ENCODE data around the gene RUBCNL.

DNA sequence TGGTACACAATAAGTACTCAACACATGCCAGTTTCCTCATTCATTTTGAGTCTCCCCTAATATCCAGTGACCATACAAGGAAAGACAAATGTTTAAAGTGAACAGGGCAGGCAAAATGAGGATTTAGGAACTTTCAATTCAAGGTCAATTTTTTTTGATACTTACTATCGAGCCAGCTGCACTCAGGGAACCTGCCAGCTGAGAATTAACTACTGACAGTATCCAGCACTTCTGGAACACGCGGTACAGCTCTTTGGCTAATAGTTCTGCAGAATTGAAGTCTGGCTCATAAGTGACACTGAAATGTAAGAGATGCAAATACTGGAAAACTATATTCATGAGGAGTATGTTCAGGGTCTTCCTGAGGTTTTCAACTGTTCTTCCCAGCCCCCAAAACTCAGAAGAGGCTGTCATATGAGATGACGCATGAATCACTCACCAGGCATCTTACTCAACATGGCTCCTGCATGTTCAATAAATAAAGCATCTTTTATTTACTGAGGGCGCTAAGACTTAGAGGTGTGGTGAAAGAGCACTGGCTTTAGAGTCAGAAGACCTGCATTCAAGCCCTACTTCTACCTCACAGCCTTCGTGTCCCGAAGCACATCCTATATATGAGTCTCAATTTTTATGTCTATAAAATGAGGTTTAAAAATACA lies 25.6 kb downstream of the RUBCNL start:
- TF ChIP-seq, protein P1, sequence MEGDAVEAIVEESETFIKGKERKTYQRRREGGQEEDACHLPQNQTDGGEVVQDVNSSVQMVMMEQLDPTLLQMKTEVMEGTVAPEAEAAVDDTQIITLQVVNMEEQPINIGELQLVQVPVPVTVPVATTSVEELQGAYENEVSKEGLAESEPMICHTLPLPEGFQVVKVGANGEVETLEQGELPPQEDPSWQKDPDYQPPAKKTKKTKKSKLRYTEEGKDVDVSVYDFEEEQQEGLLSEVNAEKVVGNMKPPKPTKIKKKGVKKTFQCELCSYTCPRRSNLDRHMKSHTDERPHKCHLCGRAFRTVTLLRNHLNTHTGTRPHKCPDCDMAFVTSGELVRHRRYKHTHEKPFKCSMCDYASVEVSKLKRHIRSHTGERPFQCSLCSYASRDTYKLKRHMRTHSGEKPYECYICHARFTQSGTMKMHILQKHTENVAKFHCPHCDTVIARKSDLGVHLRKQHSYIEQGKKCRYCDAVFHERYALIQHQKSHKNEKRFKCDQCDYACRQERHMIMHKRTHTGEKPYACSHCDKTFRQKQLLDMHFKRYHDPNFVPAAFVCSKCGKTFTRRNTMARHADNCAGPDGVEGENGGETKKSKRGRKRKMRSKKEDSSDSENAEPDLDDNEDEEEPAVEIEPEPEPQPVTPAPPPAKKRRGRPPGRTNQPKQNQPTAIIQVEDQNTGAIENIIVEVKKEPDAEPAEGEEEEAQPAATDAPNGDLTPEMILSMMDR (IDR thresholded peaks at IDR 0.05): no peak
- no peak for TF ChIP-seq POLR2A (IDR thresholded peaks at IDR 0.05)
